ENCODE results near the gene EYA2.

Gene EYA2

DNA sequence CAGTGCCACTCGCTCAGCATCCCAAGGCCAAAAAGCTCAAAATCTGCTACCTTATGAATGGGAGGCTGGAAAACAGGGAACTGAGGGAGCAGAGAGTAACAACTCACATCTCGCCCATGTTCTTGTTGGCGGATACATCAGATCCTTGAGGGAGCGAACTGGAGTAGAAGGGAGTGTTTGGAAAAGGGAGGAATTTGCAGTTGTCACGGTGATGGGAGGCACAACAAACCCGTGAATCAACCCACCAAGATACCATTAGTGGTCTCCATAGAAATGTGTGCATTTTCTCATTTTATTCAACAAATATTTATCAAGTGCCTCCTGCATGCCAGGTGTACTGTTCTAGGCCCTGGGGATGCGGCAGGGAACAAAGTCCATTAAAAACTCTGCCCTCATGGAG is 212.1 kb downstream of the EYA2 start:
- Histone ChIP-seq H3K27ac (no peak overlapping the region), H3K27me3 (ENCODE audit: insufficient read depth, low read depth) (no peaks in the 10 kb centered on the region), H3K4me2 (no peak overlapping the region)

DNA sequence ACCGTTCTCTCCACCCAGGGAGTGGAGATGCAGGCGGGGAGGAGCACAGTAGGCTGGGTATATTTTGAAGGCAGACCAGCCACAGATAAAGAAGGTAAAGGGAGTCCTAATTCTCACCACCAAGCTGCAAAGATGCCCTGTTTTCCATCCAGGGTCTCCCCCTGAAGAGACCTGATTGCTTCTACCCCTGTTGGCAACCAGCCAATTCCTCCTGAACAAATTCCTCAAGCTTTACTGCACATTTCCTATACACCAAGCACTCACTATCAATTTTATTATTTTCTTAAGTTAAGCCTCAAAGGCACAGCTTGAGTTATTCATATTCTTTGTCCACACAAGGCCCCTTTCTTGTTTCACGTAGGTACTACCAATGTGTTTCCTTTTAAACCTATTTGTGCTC is 214.4 kb downstream of the EYA2 start:
- Histone ChIP-seq H3K36me3 (ENCODE audit: insufficient read depth) (peaks cover 9% of the 10 kb centered on the region; the same call in 1 of the 2 replicates), H3K9ac (no peak overlapping the region), H4K20me1 (ENCODE audit: insufficient read depth) (no peaks in the 10 kb centered on the region), H3K4me2 (no peak overlapping the region), H3K79me2 (ENCODE audit: insufficient read depth, low read depth) (no peaks in the 10 kb centered on the region), H3K27me3 (ENCODE audit: insufficient read depth, low read depth) (no peaks in the 10 kb centered on the region), H3K4me3 (IDR thresholded peaks at IDR 0.05; ENCODE audit: insufficient read depth, low read depth, low read length) (no peak overlapping the region), H3K4me1 (ENCODE audit: low read depth, poor library complexity, severe bottlenecking) (no peaks in the 10 kb centered on the region), H2AFZ (ENCODE audit: low read depth) (no peak overlapping the region), H3K27ac (no peak overlapping the region)
- TF ChIP-seq, protein P1, sequence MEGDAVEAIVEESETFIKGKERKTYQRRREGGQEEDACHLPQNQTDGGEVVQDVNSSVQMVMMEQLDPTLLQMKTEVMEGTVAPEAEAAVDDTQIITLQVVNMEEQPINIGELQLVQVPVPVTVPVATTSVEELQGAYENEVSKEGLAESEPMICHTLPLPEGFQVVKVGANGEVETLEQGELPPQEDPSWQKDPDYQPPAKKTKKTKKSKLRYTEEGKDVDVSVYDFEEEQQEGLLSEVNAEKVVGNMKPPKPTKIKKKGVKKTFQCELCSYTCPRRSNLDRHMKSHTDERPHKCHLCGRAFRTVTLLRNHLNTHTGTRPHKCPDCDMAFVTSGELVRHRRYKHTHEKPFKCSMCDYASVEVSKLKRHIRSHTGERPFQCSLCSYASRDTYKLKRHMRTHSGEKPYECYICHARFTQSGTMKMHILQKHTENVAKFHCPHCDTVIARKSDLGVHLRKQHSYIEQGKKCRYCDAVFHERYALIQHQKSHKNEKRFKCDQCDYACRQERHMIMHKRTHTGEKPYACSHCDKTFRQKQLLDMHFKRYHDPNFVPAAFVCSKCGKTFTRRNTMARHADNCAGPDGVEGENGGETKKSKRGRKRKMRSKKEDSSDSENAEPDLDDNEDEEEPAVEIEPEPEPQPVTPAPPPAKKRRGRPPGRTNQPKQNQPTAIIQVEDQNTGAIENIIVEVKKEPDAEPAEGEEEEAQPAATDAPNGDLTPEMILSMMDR (conservative IDR thresholded peaks at IDR 0.05; ENCODE audit: low read depth, low read length) = no peak

More for the DNA sequence above, 212.1 kb downstream of the EYA2 start:
- H3K36me3 ChIP-seq (ENCODE audit: insufficient read depth) = peaks cover 9% of the 10 kb centered on the region; the same call in 1 of the 2 replicates
- TF ChIP-seq, protein P1 (conservative IDR thresholded peaks at IDR 0.05; ENCODE audit: low read depth, low read length) = no peak
- H2AFZ ChIP-seq (ENCODE audit: low read depth) = no peak overlapping the region
- H3K4me3 ChIP-seq (IDR thresholded peaks at IDR 0.05; ENCODE audit: insufficient read depth, low read depth, low read length) = no peak overlapping the region
- no peaks in the 10 kb centered on the region for H3K4me1 ChIP-seq (ENCODE audit: low read depth, poor library complexity, severe bottlenecking)
- H3K9ac ChIP-seq = no peak overlapping the region
- H3K79me2 ChIP-seq (ENCODE audit: insufficient read depth, low read depth) = no peaks in the 10 kb centered on the region
- H4K20me1 ChIP-seq (ENCODE audit: insufficient read depth) = no peaks in the 10 kb centered on the region

DNA sequence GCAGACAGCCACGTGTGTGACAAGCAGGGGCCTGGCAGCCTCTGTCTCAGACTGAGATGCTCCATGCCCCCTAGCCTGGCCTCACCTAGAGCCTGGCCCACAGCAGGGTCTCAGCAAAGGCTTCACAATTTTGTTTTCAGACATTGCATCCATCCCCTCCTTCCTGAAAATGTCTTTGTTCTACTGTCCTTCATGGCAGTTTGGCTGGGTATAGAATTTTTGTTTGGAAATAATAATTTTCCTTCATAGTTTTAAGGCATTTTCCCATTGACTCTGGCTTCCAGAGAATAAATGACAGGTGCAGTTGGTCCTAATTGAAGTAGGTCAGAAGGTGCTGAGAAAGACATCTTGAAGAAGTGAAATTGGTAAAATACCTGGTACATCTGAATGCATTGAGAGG is 216.2 kb downstream of the EYA2 start:
- Histone ChIP-seq H4K20me1 (ENCODE audit: insufficient read depth) (no peaks in the 10 kb centered on the region), H3K27me3 (ENCODE audit: insufficient read depth, low read depth) (no peaks in the 10 kb centered on the region), H2AFZ (ENCODE audit: low read depth) (no peak overlapping the region), H3K79me2 (ENCODE audit: insufficient read depth, low read depth) (no peaks in the 10 kb centered on the region), H3K4me1 (ENCODE audit: low read depth, poor library complexity, severe bottlenecking) (no peaks in the 10 kb centered on the region), H3K27ac (no peak overlapping the region), H3K4me2 (no peak overlapping the region), H3K9ac (no peak overlapping the region), H3K36me3 (ENCODE audit: insufficient read depth) (peaks cover 9% of the 10 kb centered on the region; the same call in 1 of the 2 replicates), H3K4me3 (IDR thresholded peaks at IDR 0.05; ENCODE audit: insufficient read depth, low read depth, low read length) (no peak overlapping the region)
- TF ChIP-seq, protein P1 (conservative IDR thresholded peaks at IDR 0.05; ENCODE audit: low read depth, low read length) = no peak

DNA sequence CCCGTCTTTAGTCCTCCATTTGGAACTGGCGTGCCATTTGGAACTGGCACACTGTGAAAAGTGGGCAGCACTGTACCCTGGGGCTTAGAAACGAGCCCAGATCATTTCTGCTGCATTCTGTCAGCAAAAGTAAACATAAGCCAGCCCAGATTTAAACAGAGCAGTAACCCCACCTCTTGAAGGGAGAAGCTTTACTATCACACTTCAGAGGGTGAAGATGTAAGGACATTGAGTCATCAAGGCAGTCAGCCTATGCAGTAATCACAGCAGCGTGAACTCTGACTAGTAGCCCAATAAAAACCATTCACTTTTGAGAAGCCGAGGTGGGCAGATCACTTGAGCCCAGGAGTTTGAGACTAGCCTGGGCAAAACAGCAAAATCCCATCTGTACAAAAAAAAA is 216.9 kb downstream of the EYA2 start:
- no peaks in the 10 kb centered on the region for H3K79me2 ChIP-seq (ENCODE audit: insufficient read depth, low read depth)
- H3K36me3 ChIP-seq (ENCODE audit: insufficient read depth) = peaks cover 9% of the 10 kb centered on the region; the same call in 1 of the 2 replicates
- H3K4me3 ChIP-seq (IDR thresholded peaks at IDR 0.05; ENCODE audit: insufficient read depth, low read depth, low read length) = no peak overlapping the region

More for the DNA sequence above, 216.9 kb downstream of the EYA2 start:
- no peak overlapping the region for H3K9ac ChIP-seq
- H3K27me3 ChIP-seq (ENCODE audit: insufficient read depth, low read depth) = no peaks in the 10 kb centered on the region
- H3K4me1 ChIP-seq (ENCODE audit: low read depth, poor library complexity, severe bottlenecking) = no peaks in the 10 kb centered on the region
- TF ChIP-seq, protein P1 (conservative IDR thresholded peaks at IDR 0.05; ENCODE audit: low read depth, low read length) = no peak
- no peak overlapping the region for H2AFZ ChIP-seq (ENCODE audit: low read depth)
- H4K20me1 ChIP-seq (ENCODE audit: insufficient read depth) = no peaks in the 10 kb centered on the region
- no peak overlapping the region for H3K4me2 ChIP-seq
- H3K27ac ChIP-seq = no peak overlapping the region

Measured in KMS-11 (cell line).